Effector memory CD8-positive, alpha-beta T cell (primary cell): Measurements from ENCODE around the gene ZDHHC20.

Experiments used
- ATAC-seq: fragments of 150-1000 bp; cut with Tn5 transposase; replicated peaks from 2 replicates; pipeline ENCODE4 v1.10.0; 2021; ENCODE audit warnings: mild to moderate bottlenecking, moderate library complexity
- DNase-seq, 3 experiments: peaks; one replicate each; pipeline ENCODE4 v3.0.0; 2021
- H3K27ac Mint-ChIP-seq, 2 donors: one replicate each; pipeline ENCODE4 v1.8.0; 2022; ENCODE audit warnings: mild to moderate bottlenecking in 2 of 2, mixed read lengths in 2 of 2, moderate library complexity in 2 of 2
- H3K27me3 Mint-ChIP-seq, 2 donors: one replicate each; pipeline ENCODE4 v1.8.0; 2022; ENCODE audit warnings: mixed read lengths in 2 of 2
- H3K36me3 Mint-ChIP-seq: one replicate; pipeline ENCODE4 v1.8.0; 2022; ENCODE audit warnings: mild to moderate bottlenecking, moderate library complexity, mixed read lengths; ENCODE audit not compliant: insufficient read depth
- H3K4me1 Mint-ChIP-seq, 2 donors: one replicate each; pipeline ENCODE4 v1.8.0; 2022; ENCODE audit warnings: low read depth in 2 of 2, mixed read lengths in 2 of 2
- H3K4me3 Mint-ChIP-seq, 2 donors: one replicate each; pipeline ENCODE4 v1.8.0; 2022; ENCODE audit warnings: mild to moderate bottlenecking in 2 of 2, mixed read lengths in 2 of 2, moderate library complexity in 2 of 2
- H3K9me3 Mint-ChIP-seq, 2 donors: one replicate each; pipeline ENCODE4 v1.8.0; 2022; ENCODE audit warnings: mixed read lengths in 2 of 2

The ZDHHC20 gene

DNA sequence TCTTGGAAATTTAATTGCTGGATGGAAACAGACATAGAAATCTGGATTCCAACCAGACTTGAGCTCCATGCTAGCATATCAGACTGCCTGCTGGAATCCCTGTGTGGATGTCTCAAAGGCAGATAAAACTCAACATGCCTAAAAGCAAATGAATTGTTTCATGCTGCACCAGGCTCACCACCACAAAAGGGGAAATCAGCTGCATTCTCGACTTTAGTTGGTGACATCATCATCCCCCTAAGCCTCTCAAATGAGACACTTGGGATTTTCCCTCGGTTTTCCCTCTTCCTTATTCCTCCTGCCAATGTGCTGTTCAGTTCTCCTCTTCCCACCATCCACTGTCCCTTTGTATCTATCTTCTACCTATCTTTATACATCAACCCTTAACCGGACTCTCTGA is 134.3 kb downstream of the ZDHHC20 start:
- H3K9me3 Mint-ChIP-seq = no peaks in the 10 kb centered on the region
- H3K27me3 Mint-ChIP-seq = no peaks in the 10 kb centered on the region
- peaks cover 3% of the 10 kb centered on the region for H3K36me3 Mint-ChIP-seq
- no peak overlapping the region for H3K4me3 Mint-ChIP-seq
- H3K27ac Mint-ChIP-seq = no peak overlapping the region
- peaks cover 6 to 17% of the 10 kb centered on the region in 2 donors for H3K4me1 Mint-ChIP-seq
- no peak for ATAC-seq
- no peak for DNase-seq

- Mint-ChIP-seq H3K4me1 (peaks cover 0 to 2% of the 10 kb centered on the region in 2 donors), H3K36me3 (peaks cover 3% of the 10 kb centered on the region), H3K4me3 (no peak overlapping the region), H3K27ac (no peak overlapping the region), H3K27me3 (no peaks in the 10 kb centered on the region), H3K9me3 (no peaks in the 10 kb centered on the region)
- ATAC-seq = no peak
- DNase-seq = no peak
Observed at GRCh38 chr13:21322988-21323387, 136.1 kb downstream of the ZDHHC20 start.
